GM19035 (cell line): ENCODE results near the gene C1QTNF5.

Experiments used
- ATAC-seq: cut with Tn5 transposase; IDR thresholded peaks from one replicate; pipeline ENCODE4 v1.9.1; 2021; ENCODE audit not compliant: unreplicated experiment

The C1QTNF5 gene

DNA sequence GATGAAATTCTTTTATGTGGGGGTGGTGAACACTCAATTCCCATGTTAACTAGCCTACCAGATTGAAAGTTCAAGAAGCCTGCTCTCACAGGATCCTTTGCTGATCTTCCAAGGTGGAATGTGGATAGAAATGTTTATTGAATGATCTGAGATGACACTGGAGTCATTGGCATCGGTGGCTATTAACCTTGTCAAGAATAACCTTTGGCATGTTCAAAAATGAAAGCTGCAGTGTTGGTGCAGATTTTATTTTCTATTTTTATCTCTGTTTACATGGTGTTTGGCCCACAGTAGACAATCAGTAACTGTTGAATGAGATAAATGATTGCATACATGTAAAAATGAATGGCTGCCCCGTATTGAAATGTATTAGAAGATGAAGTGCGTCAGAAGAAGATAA is 42.7 kb downstream of the C1QTNF5 start:
- ATAC-seq = no peak

DNA sequence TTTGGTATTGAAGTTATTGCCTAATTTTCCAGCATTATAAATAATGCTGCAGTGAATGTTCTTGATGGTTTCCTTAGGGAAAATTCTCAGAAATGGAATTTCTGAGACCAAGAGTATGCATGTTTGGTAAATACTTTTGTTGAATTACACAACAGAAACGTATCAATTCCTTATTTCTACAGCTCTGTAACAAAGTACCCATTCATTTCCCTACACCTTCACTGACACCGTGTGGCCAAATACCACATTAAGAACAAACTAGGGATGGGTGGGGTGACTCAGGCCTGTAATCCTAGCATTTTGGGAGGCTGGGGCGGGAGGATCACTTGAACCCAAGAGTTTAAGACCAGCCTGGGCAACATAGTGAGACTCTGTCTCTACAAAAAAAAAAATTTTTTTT is 45.5 kb downstream of the C1QTNF5 start:
- ATAC-seq = no peak

DNA sequence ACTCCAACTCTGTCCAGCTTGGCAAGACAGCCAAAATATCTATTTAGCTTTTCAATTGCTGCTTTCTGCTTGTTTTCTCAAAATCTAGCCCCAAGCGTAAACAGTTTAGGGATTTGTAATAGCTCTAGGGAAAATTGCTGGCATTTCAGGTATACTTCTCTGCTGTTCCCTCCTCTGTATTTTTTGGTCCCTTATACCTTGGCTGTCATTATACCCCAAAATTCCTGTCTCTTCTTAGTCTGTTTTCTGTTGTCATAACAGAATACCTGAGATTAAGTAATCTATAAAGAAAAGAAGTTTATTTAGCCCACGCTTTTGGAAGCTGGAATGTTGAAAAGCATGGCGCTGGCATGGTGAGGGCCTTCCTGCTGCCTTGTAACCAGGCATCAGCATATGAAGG is 47.2 kb downstream of the C1QTNF5 start:
- no peak for ATAC-seq

DNA sequence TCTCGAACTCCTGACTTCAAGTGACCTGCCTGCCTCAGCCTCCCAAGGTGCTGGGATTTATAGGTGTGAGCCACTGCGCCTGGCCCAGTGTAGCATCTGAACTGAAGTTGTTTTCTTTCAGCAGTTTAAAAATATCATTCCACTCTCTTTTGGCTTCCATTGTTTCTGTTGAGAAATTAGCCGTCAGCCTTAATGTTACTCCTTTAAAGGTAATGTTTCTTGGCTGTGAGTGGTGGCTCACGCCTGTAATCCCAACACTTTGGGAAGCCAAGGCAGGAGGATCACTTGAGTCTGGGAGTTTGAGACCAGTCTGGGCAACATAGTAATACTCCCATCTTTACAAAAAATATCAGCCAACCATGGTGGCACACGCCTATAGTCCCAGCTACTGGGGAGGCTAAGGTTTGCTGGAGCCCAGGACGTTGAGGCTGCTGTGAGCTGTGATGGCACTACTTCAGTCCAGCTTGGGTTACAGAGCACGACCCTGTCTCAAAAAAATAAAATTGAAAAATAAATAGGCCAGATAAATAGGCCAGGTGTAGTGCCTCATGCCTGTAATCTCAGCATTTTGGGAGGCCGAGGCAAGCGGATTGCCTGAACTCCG is 49.7 kb downstream of the C1QTNF5 start:
- ATAC-seq = no peak
